ENCODE results near the gene CWC25. TPM values are rescaled to one million over a fixed set of nuclear protein-coding genes. Genes with fewer than 3 reads are reported as not detected.

Gene CWC25
- total and polyA plus RNA-seq, 2 of the 13 experiments (the other 11 are each of a cell fraction or from before 2014, with no cell fraction given) = 15.6 to 22.7 TPM

GRCh38 chr17:38798614-38799500 is 26.3 kb downstream of the CWC25 start (continued):
- TF ChIP-seq, protein P1, sequence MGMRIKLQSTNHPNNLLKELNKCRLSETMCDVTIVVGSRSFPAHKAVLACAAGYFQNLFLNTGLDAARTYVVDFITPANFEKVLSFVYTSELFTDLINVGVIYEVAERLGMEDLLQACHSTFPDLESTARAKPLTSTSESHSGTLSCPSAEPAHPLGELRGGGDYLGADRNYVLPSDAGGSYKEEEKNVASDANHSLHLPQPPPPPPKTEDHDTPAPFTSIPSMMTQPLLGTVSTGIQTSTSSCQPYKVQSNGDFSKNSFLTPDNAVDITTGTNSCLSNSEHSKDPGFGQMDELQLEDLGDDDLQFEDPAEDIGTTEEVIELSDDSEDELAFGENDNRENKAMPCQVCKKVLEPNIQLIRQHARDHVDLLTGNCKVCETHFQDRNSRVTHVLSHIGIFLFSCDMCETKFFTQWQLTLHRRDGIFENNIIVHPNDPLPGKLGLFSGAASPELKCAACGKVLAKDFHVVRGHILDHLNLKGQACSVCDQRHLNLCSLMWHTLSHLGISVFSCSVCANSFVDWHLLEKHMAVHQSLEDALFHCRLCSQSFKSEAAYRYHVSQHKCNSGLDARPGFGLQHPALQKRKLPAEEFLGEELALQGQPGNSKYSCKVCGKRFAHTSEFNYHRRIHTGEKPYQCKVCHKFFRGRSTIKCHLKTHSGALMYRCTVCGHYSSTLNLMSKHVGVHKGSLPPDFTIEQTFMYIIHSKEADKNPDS (CRISPR knock-in tag; IDR thresholded peaks at IDR 0.05) = 0 out of 2 replicates have a peak, but pooled peaks have one; percentile 34
- TF ChIP-seq SMARCC2 (IDR thresholded peaks at IDR 0.05) = no peak
- no peak for TF ChIP-seq CEBPG (CRISPR knock-in tag; IDR thresholded peaks at IDR 0.05)
- no peak for TF ChIP-seq HHEX (CRISPR knock-in tag; IDR thresholded peaks at IDR 0.05)
- 0 out of 2 replicates have a peak, but pooled peaks have one; percentile 33 for TF ChIP-seq ZNF256 (CRISPR knock-in tag; conservative IDR thresholded peaks at IDR 0.05)
- TF ChIP-seq RORA (CRISPR knock-in tag; IDR thresholded peaks at IDR 0.05) = no peak
- TF ChIP-seq MAFF (IDR thresholded peaks at IDR 0.05; ENCODE audit: low read depth, low read length) = no peak
- no peak; the same call in 1 of the 2 replicates for TF ChIP-seq PHF21A (CRISPR knock-in tag; IDR thresholded peaks at IDR 0.05)
- TF ChIP-seq ATF5 (CRISPR knock-in tag; IDR thresholded peaks at IDR 0.05; ENCODE audit: low read depth) = no peak
- TF ChIP-seq ZNF124 (CRISPR knock-in tag; IDR thresholded peaks at IDR 0.05) = peak; percentile 39; the same call in 1 of the 2 replicates
- TF ChIP-seq, protein P2, sequence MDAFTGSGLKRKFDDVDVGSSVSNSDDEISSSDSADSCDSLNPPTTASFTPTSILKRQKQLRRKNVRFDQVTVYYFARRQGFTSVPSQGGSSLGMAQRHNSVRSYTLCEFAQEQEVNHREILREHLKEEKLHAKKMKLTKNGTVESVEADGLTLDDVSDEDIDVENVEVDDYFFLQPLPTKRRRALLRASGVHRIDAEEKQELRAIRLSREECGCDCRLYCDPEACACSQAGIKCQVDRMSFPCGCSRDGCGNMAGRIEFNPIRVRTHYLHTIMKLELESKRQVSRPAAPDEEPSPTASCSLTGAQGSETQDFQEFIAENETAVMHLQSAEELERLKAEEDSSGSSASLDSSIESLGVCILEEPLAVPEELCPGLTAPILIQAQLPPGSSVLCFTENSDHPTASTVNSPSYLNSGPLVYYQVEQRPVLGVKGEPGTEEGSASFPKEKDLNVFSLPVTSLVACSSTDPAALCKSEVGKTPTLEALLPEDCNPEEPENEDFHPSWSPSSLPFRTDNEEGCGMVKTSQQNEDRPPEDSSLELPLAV (CRISPR knock-in tag; conservative IDR thresholded peaks at IDR 0.05; ENCODE audit: low read depth) = no peak; the same call in 1 of the 2 replicates
- TF ChIP-seq SP2 (CRISPR knock-in tag; IDR thresholded peaks at IDR 0.05) = peak; percentile 46; the same call in 1 of the 2 replicates
- no peak for TF ChIP-seq CC2D1A (CRISPR knock-in tag; IDR thresholded peaks at IDR 0.05)
- TF ChIP-seq, protein P3, sequence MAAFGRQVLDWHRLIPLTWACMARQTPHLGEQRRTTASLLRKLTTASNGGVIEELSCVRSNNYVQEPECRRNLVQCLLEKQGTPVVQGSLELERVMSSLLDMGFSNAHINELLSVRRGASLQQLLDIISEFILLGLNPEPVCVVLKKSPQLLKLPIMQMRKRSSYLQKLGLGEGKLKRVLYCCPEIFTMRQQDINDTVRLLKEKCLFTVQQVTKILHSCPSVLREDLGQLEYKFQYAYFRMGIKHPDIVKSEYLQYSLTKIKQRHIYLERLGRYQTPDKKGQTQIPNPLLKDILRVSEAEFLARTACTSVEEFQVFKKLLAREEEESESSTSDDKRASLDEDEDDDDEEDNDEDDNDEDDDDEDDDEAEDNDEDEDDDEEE (CRISPR knock-in tag; IDR thresholded peaks at IDR 0.05) = no peak
- TF ChIP-seq, protein P4, sequence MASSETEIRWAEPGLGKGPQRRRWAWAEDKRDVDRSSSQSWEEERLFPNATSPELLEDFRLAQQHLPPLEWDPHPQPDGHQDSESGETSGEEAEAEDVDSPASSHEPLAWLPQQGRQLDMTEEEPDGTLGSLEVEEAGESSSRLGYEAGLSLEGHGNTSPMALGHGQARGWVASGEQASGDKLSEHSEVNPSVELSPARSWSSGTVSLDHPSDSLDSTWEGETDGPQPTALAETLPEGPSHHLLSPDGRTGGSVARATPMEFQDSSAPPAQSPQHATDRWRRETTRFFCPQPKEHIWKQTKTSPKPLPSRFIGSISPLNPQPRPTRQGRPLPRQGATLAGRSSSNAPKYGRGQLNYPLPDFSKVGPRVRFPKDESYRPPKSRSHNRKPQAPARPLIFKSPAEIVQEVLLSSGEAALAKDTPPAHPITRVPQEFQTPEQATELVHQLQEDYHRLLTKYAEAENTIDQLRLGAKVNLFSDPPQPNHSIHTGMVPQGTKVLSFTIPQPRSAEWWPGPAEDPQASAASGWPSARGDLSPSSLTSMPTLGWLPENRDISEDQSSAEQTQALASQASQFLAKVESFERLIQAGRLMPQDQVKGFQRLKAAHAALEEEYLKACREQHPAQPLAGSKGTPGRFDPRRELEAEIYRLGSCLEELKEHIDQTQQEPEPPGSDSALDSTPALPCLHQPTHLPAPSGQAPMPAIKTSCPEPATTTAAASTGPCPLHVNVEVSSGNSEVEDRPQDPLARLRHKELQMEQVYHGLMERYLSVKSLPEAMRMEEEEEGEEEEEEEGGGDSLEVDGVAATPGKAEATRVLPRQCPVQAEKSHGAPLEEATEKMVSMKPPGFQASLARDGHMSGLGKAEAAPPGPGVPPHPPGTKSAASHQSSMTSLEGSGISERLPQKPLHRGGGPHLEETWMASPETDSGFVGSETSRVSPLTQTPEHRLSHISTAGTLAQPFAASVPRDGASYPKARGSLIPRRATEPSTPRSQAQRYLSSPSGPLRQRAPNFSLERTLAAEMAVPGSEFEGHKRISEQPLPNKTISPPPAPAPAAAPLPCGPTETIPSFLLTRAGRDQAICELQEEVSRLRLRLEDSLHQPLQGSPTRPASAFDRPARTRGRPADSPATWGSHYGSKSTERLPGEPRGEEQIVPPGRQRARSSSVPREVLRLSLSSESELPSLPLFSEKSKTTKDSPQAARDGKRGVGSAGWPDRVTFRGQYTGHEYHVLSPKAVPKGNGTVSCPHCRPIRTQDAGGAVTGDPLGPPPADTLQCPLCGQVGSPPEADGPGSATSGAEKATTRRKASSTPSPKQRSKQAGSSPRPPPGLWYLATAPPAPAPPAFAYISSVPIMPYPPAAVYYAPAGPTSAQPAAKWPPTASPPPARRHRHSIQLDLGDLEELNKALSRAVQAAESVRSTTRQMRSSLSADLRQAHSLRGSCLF (CRISPR knock-in tag; IDR thresholded peaks at IDR 0.05; ENCODE audit: borderline replicate concordance) = no peak

Measured in HepG2 (cell line).